ENCODE data around the gene VWDE. TPM values are rescaled to one million over a fixed set of nuclear protein-coding genes. Genes with fewer than 3 reads are reported as not detected.

The VWDE gene
- total and polyA plus RNA-seq, 7 donors = 0.05 TPM; not detected in 6

GRCh38 chr7:12315049-12315448 lies 88.6 kb downstream of the VWDE start:
- ATAC-seq = no peak
- H3K27ac ChIP-seq = no peak overlapping the region
- TF ChIP-seq CTCF (IDR thresholded peaks at IDR 0.05) = no peak
- H3K36me3 ChIP-seq (ENCODE audit: insufficient read depth in 1 of 2, low read depth in 1 of 2) = no peaks in the 10 kb centered on the region
- intact Hi-C loops (cut with DNase I) = loop anchor here in 1 of 2 donors (5.0 kb wide), 1 partner anchor 883 kb away; no protein-coding TSS in a partner anchor
- no peak overlapping the region for H3K4me3 ChIP-seq
- no peak for DNase-seq
- no peaks in the 10 kb centered on the region for H3K9me3 ChIP-seq
- H3K4me1 ChIP-seq = no peaks in the 10 kb centered on the region
- no peaks in the 10 kb centered on the region for H3K27me3 ChIP-seq (ENCODE audit: insufficient read depth in 3 of 3, low read length in 2 of 3)

- no peaks in the 10 kb centered on the region for H3K27me3 ChIP-seq (ENCODE audit: insufficient read depth in 3 of 3, low read length in 2 of 3)
- no peaks in the 10 kb centered on the region for H3K36me3 ChIP-seq (ENCODE audit: insufficient read depth in 1 of 2, low read depth in 1 of 2)
- DNase-seq = no peak
- no peak for TF ChIP-seq CTCF (IDR thresholded peaks at IDR 0.05)
- H3K9me3 ChIP-seq = no peaks in the 10 kb centered on the region
- H3K4me3 ChIP-seq = no peak overlapping the region
- ATAC-seq = no peak
- intact Hi-C loops (cut with DNase I) = no loop called here
- H3K4me1 ChIP-seq = no peaks in the 10 kb centered on the region
- no peak overlapping the region for H3K27ac ChIP-seq
These were observed 89.5 kb downstream of the VWDE start for GRCh38 chr7:12314199-12314598.

- no peak for ATAC-seq
- no peak for DNase-seq
- Histone ChIP-seq H3K4me3 (no peak overlapping the region), H3K36me3 (ENCODE audit: insufficient read depth in 1 of 2, low read depth in 1 of 2) (no peaks in the 10 kb centered on the region), H3K27me3 (ENCODE audit: insufficient read depth in 3 of 3, low read length in 2 of 3) (no peaks in the 10 kb centered on the region), H3K27ac (no peak overlapping the region), H3K4me1 (no peaks in the 10 kb centered on the region), H3K9me3 (no peaks in the 10 kb centered on the region)
- intact Hi-C loops (cut with DNase I) = no loop called here
- TF ChIP-seq CTCF (IDR thresholded peaks at IDR 0.05) = no peak
These were observed 98.2 kb downstream of the VWDE start for GRCh38 chr7:12305502-12305901.

- DNase-seq = no peak
- H3K9me3 ChIP-seq = no peaks in the 10 kb centered on the region
- 49 to 53% (median 52%) methylated on average over 4 of the region's 4 CpGs for WGBS, 3 donors
- intact Hi-C loops (cut with DNase I) = no loop called here
- H3K36me3 ChIP-seq (ENCODE audit: insufficient read depth in 1 of 2, low read depth in 1 of 2) = no peaks in the 10 kb centered on the region
- H3K4me3 ChIP-seq = no peak overlapping the region
- no peaks in the 10 kb centered on the region for H3K27me3 ChIP-seq (ENCODE audit: insufficient read depth in 3 of 3, low read length in 2 of 3)
- no peak overlapping the region for H3K27ac ChIP-seq
- H3K4me1 ChIP-seq = no peaks in the 10 kb centered on the region
- no peak for ATAC-seq
- TF ChIP-seq CTCF (IDR thresholded peaks at IDR 0.05) = no peak
These were observed 100.2 kb downstream of the VWDE start for GRCh38 chr7:12303495-12303894.

DNA sequence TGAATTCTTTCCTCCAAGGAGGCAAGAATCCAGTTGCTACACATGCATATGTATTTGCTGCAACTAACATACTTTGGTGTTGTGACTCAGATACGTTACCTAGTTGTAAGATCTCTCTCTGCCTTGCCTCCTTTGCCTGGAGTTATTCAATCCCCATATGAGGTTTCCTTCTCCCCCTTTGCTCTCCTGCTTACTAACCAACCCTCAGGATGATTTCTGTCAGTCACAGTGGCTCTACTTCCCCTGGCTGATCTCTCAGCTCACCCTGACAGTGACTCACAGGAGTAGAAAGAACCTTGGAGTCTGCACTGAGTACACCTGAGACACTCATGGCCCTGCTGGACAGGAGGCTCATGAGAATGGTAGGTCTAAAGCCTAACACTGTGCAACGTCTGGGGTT lies 100.6 kb downstream of the VWDE start:
- ATAC-seq = no peak
- WGBS, 3 donors = 67 to 71% (median 69%) methylated on average over 2 of the region's 2 CpGs
- Histone ChIP-seq H3K4me1 (no peaks in the 10 kb centered on the region), H3K27ac (no peak overlapping the region), H3K9me3 (no peaks in the 10 kb centered on the region), H3K36me3 (ENCODE audit: insufficient read depth in 1 of 2, low read depth in 1 of 2) (no peaks in the 10 kb centered on the region), H3K4me3 (no peak overlapping the region), H3K27me3 (ENCODE audit: insufficient read depth in 3 of 3, low read length in 2 of 3) (no peaks in the 10 kb centered on the region)
- intact Hi-C loops (cut with DNase I) = no loop called here
- no peak for DNase-seq
- TF ChIP-seq CTCF (IDR thresholded peaks at IDR 0.05) = no peak
